NCI-H1436 treated with DMSO at 0.1 percent for 48 hours (cell line): ENCODE measurements around the gene ZNF541.

Experiments
- DNase-seq: peaks from one replicate; lab custom pipeline; 2025; lab: John Stamatoyannopoulos, UW

The ZNF541 gene

DNA sequence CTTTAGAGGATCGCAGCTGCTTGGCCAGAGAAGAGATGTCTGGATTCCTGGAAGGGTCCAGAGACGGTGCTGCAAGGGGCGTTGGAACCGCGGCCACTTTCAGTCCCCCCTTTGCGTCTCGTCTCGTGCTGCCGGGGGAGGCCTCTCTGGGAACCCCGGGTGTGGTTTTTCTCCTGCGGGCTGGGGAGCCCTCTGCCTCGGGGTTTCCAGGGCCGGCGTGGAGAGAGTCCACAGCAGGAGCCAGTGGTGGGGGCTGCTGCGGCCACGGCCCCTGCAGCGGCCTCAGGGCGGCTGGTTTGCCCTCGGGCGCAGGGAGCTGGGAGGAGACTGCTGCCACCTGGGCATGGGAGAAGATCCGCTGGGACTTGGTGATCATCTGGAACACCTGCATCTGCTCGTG lies 28.5 kb downstream of the ZNF541 start:
- DNase-seq, result no peak

DNA sequence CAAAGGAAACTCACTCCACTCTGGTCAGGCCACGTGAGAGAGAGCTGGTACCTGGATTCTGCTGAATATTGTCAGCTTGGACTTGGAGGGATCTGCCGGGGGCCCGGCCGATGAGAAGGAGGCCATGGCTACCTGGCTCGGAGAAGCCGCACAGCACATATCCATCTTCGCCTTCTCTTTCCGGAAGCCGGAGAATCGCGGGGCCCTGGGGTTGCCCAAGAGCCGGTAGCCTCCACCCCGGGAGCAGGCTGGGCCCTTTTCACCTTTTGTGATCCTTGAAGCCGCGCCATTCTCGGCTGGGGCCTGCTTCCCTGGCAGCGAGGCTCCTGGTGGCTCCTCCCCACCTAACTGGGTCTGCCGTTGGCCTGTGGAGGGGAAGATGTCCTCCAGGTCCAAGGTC lies 28.9 kb downstream of the ZNF541 start:
- DNase-seq, result no peak

DNA sequence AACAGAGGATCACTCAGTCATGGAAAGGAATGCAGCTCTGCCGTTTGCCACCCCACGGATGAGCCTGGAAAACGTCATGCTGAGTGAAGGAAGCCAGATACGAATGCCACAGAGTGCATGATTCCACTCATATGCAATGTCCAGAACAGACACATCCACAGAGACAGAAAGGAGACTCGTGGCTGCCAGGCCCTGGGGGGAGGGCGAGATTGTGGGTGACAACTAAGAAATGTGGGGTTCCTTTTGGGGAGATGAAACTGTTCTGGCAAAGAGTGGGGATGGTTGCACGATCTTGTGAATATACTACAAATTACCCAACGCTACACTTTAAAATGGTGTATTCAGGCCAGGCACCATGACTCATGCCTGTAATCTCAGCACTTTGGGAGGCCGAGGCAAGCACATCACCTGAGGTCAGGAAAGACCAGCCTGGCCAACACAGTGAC lies 30.9 kb downstream of the ZNF541 start:
- DNase-seq, result no peak

DNA sequence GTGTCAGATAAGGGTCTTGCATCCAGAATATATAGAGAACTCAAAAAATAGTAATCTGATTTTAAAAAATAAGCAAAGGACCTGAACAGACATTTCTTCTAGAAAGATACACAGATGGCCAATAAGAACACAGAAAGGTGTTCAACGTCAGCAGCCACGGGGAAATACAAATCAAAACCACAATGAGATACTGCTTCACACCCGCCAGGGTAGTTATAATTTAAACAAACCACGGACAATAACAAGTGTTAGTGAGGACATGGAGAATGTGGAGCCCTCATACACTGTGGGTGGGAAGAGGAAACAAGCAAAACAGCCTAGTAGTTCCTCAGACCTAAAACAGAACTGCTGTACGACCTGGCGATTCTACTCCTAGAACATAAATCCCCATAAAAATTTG lies 31.4 kb downstream of the ZNF541 start:
- DNase-seq, result no peak

DNA sequence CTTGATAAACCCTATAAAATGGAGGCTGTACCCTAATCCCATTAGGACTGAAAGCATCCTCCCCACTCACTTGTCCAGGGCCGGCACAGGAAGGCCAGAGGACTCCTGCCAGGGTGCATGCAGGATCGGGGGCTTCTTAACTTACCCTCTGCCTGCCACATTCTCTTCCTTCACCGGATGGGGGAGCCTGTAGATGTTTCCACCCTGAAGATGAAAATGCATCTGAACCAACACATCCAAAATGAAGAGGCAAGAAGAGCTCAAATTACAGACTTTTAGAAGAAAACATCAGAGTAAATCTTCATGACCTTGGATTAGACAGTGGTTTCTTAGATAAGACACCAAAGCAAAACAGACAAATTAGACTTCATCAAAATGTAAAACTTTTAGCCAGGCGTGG lies 32.2 kb downstream of the ZNF541 start:
- no peak for DNase-seq

DNA sequence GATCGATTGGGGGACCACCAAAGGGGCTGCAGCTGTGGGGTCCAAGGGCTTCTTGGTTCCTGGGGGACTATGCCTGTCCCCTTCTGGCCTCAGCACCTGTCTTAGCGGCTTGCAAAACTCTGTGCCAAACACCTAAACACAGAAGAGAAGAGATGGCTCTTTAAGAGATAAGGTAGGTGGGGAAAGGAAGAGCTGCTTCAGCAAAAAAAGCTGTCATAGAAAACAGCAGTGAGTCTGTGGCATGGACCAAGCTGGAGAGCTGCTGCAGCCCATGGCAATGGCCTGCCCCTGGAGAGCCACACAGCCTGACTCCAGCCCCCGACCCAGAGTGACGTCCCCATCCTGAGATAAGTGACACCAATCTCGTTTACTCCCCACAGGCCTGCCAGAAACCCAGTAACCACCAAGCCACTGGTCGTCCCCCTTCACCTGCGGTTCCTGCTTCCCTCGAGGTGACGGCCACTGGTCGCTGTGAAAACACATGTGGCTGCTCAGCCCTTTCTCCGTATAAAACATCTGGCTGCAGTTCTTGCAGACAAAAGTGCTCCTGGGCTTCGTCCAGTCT lies 33.1 kb downstream of the ZNF541 start:
- DNase-seq, result no peak

DNA sequence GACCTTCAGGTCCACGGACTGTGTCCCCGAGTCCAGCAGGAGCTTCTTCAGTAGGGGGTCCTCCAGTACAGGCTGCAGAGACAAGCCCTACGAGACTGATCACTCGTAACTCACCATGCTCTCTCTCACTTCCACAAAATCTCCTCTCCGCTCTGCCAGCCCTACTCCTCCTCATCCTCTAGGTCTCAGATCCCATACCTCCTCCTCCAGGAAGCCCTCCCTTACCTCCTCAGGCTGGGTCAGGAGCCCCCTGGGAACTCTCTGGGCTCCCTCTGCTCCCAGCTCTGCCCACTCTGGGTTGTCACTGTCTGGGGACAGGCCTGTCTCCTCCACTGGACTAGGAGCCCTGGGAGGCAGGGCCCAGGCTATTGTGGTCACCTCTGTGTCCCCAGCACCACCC lies 34.1 kb downstream of the ZNF541 start:
- no peak for DNase-seq

DNA sequence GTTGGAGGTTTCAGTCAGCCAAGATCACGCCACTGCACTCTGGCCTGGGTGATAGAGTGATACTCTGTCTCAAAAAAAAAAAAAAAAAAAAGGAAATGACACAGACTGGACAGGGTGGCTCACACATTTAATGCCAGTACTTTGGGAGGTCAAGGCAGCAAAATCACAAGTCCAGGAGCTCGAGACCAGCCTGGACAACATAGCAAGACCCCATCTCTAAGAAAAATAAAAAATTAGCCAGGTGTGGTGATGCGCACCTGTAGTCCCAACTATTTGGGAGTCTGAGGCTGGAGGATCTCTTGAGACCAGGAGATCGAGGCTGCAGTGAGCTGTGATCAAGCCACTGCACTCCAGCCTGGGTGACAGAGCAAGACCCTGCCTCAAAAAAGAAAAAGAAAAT lies 35.5 kb downstream of the ZNF541 start:
- no peak for DNase-seq

DNA sequence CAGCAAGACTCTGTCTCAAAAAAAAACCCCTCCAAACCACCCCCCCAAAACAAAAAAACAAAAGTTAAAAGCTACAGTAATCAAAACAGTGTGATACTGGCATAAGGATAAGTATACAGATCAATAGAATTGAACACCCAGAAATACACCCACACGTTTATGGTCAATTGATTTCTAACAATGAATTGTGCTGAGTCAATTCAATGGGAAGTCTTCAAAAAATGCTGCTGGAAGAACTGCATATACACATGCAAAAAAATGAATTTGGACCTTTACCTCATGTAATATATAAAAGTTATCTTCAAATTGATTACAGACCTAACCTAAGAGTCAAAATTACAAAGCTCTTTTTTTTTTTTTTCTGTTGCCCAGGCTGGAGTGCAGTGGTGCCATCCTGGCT lies 38.3 kb downstream of the ZNF541 start:
- no peak for DNase-seq

DNA sequence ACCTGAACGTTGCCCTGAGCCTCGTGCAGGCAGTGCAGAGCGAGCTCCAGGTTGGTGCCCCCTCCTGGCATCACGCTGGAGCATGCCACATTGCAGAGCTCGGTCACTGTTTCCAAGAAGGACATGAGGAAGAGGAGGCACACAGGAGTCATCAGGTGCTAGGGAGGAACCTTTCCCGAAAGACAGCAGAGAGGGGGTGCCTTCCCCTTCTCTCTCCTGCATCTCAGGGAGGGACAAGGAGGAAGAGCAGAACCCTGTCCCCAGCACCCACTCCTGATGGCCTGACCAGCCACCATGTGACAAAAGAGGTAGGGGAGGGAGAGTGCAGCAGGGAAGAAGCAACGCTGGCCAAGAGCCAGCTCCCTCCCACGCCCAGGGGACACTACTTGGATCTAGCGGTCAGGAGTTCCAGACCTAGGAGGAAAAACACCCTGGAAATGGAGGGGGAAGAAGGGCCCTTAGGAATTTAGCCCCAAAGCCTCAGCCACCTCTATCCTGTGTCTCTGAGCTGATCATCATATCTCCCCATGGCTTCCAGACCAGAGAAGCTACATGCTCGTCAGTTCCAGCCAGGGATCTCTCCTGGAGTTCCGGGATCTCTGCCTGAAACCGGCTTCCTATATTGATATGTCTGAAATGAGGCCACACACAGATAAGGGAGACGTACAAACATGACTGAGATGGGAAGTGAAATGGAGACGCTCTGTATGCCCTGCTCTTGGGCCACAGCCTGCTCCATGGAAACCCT lies 41.1 kb downstream of the ZNF541 start:
- DNase-seq, result no peak

DNA sequence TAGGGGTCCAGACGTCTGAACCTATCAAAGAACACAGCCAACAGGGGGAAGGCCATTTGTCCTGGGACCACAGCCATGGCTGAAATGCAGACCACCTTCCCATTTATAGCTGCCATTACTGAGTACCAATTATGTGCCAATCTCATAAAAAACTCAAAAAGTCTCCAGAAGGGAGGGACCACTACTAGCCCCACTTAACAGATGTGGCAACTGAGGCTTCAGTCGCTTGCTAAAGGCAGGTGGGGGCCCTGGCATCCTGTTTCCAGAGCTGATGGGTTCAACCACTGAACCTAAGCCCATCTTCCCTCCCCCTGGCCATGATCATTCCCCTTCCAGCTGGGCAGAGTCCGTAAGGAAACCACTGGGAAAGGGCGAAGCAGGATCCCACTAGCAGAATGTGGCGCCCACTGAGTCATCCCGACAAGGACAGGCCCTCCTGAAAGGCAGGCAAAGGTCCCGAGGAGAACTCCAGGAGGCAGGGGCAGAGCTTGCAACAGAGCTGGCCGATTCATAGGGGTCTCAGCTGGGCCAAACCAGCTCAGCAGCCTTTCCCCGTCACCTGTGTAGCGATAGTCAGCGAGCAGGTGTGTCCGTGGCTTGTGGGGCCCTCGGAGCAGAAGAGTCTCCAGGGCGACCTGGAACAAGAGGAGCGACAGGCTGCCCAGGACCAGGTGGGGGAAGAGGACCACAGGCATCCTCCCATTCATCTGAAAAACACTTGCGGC lies 43.8 kb downstream of the ZNF541 start:
- no peak for DNase-seq

DNA sequence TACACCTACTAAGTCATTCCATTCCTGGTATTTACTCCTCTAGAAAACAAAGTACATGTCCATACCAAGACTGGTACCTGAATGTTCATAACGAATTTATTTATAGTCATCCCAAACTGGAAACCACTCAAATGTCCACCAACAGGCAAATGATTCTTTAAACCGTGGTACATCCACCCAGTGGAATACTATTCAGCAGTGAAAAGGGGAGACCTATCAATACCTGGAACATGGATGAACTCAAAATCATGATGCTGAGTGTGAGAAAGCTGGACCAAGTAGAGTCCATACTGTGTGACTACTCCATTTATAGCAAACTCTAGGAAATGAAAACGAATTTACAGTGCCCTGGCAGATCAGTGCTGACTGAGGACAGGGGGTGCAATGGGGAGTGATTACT lies 46.1 kb downstream of the ZNF541 start:
- no peak for DNase-seq

DNA sequence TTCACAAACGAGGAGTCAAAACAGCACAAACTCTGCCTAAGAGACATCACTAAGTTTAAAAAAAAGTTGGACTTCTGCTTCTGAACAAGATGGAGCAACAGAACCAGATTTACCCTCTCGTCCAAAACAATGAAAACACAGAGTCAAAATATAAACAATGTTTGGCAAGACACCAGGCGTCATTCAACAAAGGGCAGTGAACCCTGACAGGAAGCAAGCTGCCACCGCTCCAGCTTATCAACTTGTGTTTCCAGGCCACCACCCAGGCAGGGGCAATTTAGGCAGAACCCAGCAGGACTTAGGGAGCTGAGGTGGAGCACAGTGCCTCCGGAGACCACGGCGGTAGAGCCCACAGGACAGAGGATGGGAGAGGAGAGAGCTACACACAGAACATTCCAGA lies 49.5 kb downstream of the ZNF541 start:
- DNase-seq, result no peak
